Uterus (tissue), 2 donors: ENCODE data around the gene AP2A2.

Source experiments
- POLR2A ChIP-seq, 2 donors: fragments of 450-650 bp; IDR thresholded peaks; one replicate each; pipeline ENCODE4 v1.6.1; 2016; ENCODE audit warnings: antibody characterized with exemption in 2 of 2, mild to moderate bottlenecking in 1 of 2, moderate library complexity in 1 of 2
- TF ChIP-seq, protein P1 (sequence below), 4 experiments: fragments of 200-600 bp in 2 of 4; fragments of 450-650 bp in 2 of 4; sonication (generic) in 2 of 4; IDR thresholded peaks; one replicate each; pipeline ENCODE4 v1.5.1; 2016 to 2019; ENCODE audit warnings: antibody characterized with exemption in 4 of 4, mild to moderate bottlenecking in 2 of 4, moderate library complexity in 1 of 4

DNA sequence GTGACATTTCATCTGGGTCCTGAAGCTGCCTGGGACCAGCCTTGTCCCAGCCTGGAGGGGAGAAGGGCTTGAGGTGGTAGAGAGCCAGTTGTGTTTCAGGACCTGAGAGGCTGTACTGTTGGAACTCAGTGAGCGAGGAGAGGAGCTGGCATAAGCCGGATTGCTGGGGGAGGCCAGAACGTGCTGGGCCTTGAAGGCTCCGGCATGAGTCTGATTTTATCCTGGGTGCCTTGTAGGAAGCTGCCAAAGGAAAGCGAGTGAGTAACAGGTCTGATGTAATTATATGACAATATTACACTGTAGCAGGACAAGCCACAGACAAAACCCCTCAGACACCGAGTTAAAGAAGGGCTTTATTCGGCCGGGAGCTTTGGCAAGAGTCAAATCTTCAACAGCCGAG, 17.2 kb downstream of the AP2A2 start:
- TF ChIP-seq POLR2A (IDR thresholded peaks at IDR 0.05), result no peak
- TF ChIP-seq, protein P1, sequence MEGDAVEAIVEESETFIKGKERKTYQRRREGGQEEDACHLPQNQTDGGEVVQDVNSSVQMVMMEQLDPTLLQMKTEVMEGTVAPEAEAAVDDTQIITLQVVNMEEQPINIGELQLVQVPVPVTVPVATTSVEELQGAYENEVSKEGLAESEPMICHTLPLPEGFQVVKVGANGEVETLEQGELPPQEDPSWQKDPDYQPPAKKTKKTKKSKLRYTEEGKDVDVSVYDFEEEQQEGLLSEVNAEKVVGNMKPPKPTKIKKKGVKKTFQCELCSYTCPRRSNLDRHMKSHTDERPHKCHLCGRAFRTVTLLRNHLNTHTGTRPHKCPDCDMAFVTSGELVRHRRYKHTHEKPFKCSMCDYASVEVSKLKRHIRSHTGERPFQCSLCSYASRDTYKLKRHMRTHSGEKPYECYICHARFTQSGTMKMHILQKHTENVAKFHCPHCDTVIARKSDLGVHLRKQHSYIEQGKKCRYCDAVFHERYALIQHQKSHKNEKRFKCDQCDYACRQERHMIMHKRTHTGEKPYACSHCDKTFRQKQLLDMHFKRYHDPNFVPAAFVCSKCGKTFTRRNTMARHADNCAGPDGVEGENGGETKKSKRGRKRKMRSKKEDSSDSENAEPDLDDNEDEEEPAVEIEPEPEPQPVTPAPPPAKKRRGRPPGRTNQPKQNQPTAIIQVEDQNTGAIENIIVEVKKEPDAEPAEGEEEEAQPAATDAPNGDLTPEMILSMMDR (IDR thresholded peaks at IDR 0.05), result no peak
